COR-L47 (cell line): Measurements from ENCODE around the gene CPSF4.

Source experiments
- DNase-seq: peaks from one replicate; lab custom pipeline; 2025; lab: John Stamatoyannopoulos, UW

The CPSF4 gene

DNA sequence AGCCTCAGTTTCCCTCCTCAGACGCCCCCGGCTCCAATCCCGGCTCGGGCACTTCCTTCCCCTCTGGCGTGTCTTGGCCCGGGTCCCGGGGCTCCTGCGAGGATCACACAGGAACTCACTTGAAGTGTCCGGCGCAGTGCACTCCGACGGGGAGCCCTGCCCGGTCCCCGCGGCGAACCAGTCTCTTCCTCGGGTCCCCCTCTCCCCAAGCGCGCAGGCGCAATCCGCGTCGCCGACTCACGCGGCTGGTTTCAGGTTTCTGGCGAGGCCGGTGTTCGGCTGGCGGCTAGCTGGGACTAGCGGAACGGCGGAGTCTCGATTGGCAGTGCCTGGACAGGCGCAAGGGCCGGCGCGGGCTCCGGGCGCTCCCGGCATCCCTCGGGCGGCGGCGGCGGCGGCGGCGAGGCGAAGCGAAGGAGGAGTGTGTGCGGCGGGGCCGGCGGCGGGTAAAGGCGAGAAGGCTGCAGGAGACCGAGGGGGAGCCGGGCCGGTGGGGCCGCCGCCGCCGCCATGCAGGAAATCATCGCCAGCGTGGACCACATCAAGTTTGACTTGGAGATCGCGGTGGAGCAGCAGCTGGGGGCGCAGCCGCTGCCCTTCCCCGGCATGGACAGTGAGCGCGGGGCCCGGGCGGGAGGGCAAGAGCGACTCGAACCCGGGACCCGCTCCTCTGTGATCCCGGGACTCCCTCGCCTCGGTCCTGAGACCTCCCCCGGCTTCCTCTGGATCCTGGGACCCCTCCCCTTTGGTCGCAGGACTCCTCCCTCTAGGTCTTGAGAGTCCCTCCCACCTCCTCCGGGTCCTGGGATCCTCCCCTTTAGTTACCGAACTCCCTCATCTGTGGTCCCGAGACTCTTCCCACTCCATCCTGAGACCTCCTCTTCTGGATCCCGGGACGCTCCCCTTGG is at the start of gene CPSF4, which contains the start of gene PTCD1:
CPSF4 (plus strand) TSS at position 371 of the 908 bp plus-strand sequence; CDS start at position 511, 140 bp downstream.
PTCD1 (minus strand) TSS at position 226 of the 908 bp plus-strand sequence. CDS start 3,556 bp downstream, outside the sequence.
- peak; percentile 92 for DNase-seq

DNA sequence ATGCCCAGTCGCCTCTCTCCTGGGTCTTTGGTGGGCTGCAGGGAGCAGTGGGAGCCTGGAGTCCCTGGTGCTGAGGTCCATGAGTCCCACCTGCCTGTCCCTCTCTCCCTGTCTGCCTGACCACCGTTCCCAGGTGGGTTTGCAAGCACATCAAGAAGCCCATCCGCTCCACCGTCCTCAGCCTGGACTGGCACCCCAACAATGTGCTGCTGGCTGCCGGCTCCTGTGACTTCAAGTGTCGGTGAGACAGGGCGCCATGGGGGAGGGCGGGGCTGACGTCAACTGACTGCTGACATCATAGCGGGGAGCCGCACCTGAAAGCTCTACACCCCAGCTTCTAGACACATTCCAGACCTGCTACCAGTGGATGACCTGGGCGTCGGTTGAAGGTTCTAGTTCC is 49.0 kb upstream of the CPSF4 start:
- no peak for DNase-seq

DNA sequence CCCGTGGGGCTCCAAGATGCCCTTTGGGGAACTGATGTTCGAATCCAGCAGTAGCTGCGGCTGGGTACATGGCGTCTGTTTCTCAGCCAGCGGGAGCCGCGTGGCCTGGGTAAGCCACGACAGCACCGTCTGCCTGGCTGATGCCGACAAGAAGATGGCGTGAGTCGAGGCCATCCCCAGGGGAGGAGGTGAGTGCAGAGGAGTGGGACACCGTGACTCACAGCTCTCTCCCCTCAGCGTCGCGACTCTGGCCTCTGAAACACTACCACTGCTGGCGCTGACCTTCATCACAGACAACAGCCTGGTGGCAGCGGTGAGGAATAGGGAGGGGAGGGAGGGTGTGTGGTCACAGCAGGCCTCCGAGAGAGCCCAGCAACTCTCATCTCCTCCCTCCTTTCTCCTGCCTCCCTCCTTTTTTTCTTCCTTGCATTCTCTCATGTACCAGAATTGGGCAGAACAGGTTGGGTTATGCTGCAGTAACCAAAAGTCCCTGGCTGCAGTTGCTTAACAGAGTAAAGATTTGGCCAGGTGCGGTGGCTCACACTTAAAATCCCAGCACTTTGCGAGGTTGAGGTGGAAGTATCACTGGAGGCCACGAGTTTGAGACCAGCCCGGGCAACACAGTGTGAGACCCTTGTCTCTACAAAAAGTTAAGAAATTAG is 47.7 kb upstream of the CPSF4 start:
- DNase-seq = no peak

DNA sequence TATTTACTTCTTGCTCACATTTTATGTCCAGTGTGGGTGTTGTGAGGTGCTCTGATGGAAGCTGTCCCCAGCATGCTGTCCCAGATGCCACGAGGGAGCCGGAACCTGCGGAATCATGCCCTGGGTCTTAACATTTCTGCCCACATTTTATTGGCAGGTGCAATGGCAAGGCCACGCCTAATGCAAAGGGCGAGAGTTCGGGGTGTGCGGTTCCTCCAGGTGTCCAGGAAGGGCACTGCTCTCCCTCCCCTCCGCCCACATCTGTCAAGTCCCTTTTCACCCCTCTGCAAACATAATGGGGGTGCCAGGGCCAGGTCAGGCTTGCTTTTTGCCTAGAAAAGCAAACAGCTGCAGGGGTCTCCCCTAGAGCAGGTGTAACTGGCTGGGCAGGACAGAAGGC is 46.7 kb upstream of the CPSF4 start:
- DNase-seq = no peak

DNA sequence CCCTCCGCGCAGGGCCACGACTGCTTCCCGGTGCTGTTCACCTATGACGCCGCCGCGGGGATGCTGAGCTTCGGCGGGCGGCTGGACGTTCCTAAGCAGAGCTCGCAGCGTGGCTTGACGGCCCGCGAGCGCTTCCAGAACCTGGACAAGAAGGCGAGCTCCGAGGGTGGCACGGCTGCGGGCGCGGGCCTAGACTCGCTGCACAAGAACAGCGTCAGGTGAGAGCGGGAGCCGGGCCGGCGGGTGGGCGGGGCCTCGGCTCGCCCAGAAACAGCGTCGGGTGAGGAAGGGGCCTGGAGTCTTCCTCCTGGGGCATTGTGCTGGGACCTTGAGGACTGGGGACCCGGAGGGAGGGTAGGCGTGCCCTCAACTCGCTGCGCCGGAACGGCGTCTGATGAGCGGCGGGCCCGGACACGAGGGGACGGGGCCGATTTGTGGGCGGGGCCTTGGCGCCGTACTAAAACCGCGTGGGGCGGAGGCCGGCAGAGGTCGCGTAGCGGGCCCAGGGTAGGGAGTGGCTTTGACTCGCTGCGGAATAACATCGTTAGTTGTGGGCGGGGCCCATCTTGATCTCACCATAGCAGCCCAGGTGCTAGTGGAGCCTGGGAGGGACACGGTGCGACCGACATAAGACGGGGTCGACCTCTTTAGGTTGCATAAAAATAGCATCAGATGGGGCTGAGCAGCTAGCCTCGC is 45.9 kb upstream of the CPSF4 start:
- peak; percentile 88 for DNase-seq

DNA sequence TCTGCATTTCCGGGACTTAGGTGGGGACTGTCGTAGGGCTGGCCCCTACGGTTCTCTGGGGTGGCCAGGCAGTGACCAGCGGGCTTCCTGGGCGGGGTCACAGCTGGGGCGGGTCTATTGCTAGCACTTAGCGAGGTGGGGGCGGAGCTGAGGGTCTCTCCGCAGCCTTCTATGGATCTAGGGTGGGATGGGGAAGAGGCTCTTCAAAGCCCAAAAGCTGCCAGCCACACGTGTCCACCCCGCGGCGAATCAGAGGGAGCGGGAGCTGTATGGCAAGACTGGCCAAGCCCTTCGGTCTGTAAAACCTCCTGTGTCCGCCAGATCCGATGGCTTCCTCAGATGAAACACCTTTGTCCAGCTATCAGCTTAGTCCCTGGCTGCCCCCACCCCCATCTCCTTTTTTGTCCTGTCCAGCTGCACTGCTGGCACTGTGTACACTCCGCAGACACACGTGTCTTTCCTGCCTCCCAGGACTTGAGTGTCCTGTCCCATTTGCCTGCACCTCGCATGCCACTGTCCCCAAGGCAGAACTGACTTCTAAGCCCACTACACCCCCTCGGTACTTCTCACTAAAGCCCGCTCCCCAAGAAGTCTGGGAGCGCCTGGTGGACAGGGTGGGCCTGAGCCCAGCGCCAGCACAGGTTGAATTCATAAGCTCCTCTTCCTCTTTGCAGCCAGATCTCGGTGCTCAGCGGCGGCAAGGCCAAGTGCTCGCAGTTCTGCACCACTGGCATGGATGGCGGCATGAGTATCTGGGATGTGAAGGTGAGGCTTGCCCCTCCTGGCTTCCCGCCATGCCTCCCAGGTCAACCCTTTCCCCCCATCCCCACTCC is 45.2 kb upstream of the CPSF4 start:
- peak; percentile 54 for DNase-seq

DNA sequence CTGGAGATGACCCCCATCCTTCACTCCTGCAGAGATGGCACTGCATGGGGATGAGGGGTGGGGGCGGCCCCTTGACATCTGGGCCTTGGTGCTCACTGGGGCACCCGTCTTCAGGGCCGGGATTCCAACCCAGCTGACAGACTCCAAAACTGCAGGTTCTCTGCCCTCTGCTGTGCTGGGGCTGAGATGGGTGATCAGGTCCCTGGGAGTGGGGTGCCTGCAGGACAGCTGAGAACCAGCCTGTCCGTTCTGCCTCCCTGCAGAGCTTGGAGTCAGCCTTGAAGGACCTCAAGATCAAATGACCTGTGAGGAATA is 44.6 kb upstream of the CPSF4 start:
- no peak for DNase-seq

DNA sequence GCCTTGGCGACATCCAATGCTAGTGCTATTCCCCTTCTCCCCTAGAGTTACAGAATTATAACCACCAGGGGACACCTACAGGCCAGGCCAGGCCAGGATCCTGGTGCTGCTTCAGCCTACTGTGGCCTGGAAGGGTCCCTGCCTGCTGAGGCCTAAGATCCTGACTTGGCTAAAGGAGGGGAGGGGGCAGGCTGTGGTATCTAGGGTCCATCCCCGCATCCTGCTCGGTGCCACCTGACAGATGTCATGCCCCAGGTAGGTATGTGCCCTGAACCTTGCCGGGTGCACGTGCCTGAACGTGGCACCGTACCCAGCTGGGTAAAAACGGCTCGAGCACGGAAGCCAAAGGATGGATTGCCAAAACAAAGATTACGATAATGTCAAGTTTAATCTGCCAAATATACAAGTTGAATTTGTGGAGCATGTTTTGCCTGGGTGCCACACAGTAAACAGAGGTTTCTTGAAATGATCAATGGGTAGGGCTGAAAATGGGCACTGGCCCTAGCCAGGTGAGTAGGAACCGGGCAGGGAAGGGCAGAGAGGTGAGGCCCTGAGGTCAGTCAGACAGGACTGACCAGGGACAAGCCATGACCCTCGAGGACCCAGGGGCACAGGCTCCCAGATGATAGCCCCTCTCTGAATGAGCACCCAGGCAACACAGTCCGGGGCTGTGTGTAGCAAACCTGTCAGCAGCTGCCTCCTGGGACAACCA is 43.0 kb upstream of the CPSF4 start:
- DNase-seq = no peak

DNA sequence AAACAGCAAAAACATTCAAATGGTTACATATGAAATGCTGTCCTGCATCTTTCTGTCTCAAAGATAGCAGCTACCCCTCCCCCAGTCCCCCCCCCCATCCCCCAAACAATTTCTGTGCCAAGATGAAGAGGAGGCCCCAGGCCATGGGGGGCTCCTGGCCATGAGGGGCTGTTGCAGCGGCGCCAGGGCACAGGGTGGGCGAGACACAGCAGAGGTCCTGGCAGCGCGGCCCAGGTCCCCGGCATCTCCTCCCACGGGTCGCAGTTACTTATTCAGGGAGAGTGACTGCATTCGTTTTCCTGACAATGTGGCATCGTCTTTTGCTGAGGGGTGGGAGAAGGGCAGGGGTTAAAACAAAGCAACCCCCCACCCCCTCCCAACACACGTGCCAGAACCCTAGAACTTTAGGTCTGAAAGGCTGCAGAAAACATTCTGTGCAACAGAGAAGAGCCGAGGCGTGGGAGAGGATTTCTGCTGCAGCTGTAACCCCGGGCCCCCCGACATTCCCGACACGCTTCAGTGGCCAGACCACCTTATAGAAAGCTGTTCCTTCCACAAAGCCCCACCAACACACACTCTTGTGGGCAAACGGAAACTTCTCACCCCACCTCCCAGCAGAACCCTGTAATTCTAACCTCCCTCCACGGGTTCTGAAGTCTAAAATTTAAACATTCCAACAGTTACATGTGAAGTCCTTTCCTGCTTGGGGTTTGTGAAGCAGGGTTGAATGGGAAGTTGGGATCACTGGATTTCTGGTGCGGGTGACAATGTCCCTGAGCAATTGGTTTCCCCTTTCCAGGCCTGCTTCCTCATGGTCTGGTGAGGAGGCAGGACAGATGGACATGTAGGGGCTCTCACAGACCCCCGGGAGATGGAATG is 42.1 kb upstream of the CPSF4 start:
- DNase-seq = no peak

DNA sequence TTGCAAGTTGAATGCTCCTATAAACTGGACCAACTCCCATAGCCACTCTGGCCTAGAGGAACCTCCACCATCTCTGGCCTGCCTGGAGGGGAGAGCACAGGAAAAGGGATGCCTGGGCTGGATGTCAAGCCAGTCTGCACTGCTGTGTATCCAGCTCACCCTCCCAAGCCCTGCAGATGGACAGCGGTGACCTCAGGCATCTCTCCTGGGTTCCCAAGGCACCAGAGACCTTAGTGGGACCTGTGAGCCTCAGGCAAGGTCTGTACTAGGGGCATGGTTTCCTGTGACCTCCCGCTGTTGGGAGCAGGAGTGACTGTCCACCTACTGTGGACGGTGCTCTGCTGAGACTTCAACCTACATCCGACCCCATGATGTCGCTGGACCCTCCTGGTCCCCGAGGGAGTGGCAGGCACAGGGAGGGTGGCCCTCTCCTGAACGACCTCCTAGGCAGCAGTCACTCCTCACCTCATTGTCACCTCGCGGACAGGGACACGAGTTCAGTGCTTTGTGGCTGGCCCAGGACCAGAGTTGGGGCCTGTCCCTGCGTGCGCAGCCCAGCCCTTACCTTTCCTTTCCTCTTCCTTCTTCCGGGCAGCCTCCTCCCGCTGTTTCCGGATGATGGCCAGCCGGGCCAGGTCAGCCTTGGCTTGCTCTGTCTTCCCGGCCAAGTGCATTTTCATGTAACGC is 41.3 kb upstream of the CPSF4 start:
- DNase-seq = no peak

DNA sequence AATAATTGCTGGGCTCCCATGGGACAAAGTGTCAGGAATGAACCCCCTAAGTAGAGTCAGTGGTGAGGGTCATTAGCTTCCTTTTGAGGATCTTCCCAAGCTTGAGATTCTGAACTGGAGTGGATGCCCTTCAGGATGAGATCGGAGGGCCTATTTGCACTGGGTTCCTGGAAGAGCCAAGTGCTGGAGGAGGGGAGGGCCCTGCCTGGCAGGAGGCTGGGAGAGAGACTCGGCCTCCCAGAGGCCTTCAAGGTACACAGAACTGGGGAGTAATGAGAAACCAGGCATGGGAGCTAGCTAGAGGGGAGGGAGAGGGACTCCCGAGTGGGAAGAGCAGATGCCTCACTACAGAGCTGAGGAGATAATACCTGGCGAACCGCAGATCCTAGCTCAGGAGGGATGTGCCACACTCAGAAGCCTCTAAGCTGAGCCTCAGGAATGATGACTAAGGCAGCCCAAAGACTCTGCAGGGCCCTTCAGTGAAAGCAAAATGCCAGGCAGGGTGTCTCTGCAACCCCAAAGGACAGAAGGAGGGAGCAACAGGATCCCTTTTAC is 39.8 kb upstream of the CPSF4 start:
- no peak for DNase-seq

DNA sequence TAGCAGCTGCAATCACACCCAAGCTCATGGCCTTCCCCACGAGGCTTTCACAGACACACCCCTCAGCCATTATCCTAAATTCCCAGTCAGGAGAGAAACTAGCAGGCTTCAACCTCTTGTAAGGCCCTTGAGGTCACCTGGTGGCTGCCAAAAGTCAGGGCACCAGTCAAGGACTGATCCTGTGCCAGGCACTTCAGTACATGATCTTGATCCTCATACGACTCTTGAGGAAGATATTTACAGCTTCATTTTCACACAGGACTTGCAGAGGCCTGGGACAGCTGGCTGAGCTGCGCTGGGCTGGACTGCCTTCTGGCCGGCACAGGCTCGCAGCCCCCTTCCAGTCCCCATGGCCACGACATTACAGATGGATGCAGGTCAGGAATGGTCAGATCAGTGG is 39.1 kb upstream of the CPSF4 start:
- DNase-seq = no peak

DNA sequence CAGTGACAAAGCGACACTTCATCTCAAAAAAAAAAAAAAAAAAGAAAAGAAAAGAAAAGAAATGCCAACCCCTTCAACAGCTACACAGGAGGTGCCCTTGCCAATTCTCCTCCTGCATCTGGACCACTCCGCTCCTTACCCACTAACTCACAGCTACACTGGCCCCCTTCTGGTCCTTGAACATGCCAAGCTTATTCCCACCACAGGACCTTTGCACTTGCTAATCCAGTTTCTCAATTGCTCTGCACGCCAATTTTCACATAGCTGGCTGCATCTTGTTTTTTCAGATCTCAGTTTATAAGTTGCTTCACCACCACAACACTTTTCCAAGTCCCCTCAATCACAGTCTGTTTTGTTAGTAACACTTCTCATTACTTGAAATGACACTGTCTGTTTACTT is 35.9 kb upstream of the CPSF4 start:
- no peak for DNase-seq

DNA sequence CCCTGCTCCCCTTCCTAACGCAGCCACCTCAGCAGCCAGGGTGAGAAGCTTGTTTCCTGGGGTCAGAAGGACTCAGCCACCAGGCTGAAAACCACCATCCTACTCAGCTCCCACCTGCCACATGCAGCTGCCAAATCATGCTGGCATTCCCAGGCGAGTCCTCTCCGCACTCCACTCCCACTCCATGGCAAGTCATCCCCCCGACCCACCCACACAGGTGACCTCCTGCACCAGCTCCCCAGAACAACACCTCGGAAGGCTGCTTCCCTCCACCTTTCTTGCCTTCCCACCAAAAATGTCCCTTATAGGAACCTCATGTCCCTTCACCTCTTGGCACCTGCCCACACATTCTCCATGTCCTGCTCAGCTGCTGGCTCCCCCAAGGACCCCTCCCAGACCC is 35.0 kb upstream of the CPSF4 start:
- DNase-seq = no peak

DNA sequence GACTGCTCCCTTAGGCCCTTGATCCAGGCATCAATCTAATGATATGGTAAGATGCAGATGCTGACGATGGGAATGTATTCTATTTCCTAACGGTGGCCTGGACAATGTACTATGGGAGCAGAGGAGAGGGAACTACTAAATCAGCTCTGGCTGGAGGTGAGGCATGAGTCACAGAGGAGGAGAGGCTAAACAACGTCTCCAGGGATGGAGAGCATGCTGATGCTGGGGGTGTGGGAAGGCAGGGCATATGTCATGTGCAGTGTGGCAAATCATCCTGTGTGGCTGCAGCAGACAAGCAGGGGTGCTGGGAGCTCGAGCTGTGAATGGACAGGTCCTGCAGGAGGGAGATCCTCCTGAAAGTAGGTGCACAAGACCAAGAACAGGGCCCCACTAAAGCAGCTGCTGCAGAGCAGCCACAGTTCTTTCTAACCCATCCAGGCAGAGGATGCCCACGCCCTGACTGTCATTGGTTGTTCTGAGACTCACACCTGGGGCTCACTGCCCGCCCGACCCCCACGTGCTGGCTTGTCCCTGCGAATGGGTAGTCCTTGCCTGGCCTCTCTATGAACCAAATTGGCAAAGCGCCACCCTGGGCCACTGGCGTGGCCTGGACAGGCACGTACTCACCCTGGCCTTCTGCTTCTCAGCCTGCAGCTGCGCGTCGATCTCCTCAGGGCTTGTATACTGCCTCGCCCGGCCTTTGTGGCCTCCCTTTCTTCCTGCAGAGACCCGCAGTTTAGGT is 34.3 kb upstream of the CPSF4 start:
- DNase-seq = no peak

DNA sequence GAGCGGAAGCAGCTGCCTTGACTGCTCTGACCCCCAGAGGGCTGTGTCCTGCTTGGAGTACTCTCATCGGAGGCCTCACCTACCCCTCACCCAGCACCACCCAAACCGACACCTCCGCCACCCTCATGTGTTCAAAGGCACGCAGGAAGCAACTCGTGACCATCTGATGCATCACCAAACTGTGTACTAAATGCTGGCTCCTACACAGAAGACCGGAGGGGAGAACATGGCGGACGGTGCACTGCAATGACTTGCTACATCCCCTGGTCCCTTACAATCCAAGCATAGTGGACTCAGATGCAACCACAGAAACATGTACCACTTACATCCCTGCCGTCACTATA is 33.8 kb upstream of the CPSF4 start:
- no peak for DNase-seq

DNA sequence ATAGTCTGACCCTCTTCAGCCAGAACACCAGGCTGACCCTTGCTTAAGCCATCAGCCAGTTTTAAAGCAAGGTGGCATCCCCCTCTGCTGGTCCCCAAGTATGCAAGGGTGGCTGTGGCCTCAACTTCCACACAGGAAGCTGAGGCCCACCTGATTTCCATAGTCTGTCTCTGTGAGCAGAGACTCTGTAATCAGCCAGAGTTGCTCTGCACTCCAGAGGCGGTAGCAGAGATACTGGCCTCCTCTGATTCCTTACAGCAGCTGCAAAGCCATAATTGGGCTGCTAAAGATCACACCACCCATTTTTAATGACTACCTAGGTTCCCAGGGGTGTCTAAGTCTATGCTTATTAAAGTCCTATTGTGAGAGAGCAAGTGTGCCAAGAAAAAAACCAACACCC is 32.2 kb upstream of the CPSF4 start:
- DNase-seq = peak; percentile 13

DNA sequence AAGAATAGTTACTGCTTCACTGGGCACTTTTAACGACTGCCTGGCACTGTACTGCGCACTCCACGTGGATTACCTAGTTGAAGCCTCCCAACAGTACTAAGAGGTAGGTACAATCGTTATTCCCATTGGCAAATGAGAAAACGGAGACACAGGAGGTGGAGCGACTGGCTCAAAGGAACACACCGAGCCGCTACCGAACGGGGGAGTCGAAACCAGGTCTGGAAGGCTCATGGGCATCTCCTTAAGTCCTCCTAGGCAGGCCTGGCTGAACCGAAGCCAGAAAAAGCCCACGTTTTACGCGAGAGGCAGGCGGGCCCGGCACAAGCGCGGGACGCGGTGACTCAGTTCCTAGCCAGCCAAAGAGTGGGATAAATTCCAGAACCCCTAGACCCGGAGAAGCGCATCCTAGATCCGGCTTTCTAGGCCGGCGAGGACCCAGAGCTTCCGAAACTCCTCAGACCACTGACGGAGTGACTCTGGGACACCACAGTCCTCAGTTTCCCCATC is 30.8 kb upstream of the CPSF4 start:
- DNase-seq = peak; percentile 20
